ENCODE data around the gene MORN1. TPM values are rescaled to one million over a fixed set of nuclear protein-coding genes. Genes with fewer than 3 reads are reported as not detected.
"Not testable (repeated sequence)": the region's sequence is repeated elsewhere in the genome, so short reads cannot be mapped to it uniquely, and the experiment has no call there.

The MORN1 gene
- 1 to 10 TPM; 4.0 to 7.5 TPM for total RNA-seq

GRCh38 chr1:2391041-2391930, at the start of gene MORN1, which contains the start of gene RER1:
Gene MORN1, minus strand, starts transcription at chr1:2391554. Its CDS starts 21 bp downstream, at chr1:2391533.
Gene RER1, plus strand, starts transcription at chr1:2391841. Its CDS starts 3,950 bp downstream, at chr1:2395791.
- ATAC-seq (peak; percentile 97 to 99), DNase-seq (ENCODE audit: low spot score) (peak; percentile 100)
- Mint-ChIP-seq H3K9me3 (no peaks in the 10 kb centered on the region), H3K4me3 (peak within 1 kb of the TSS; percentile 89), H3K27me3 (no peaks in the 10 kb centered on the region), H3K4me1 (ENCODE audit: low read depth in 2 of 2) (peaks cover 28 to 34% of the 10 kb centered on the region in 2 donors), H3K27ac (peak within 1 kb of the TSS; percentile 82 to 96), H3K36me3 (no peaks in the 10 kb centered on the region)

- DNase-seq (ENCODE audit: low spot score): peak; percentile 68
- H3K27me3 Mint-ChIP-seq; H3K27ac Mint-ChIP-seq; H3K4me3 Mint-ChIP-seq; H3K4me1 Mint-ChIP-seq (ENCODE audit: low read depth in 2 of 2); H3K36me3 Mint-ChIP-seq; H3K9me3 Mint-ChIP-seq; ATAC-seq: not testable (repeated sequence)
These were observed 49.0 kb upstream of the MORN1 start for GRCh38 chr1:2440346-2440745.

GRCh38 chr1:2439369-2439768, 48.0 kb upstream of the MORN1 start:
- Mint-ChIP-seq H3K4me3 (no peak overlapping the region), H3K27me3 (no peaks in the 10 kb centered on the region), H3K4me1 (ENCODE audit: low read depth in 2 of 2) (peaks cover 0 to 3% of the 10 kb centered on the region in 2 donors), H3K27ac (no peak overlapping the region), H3K36me3 (no peaks in the 10 kb centered on the region), H3K9me3 (no peaks in the 10 kb centered on the region)
- ATAC-seq (no peak), DNase-seq (ENCODE audit: low spot score) (no peak)

GRCh38 chr1:2438641-2439040, 47.3 kb upstream of the MORN1 start:
- Mint-ChIP-seq H3K27ac (no peak overlapping the region), H3K9me3 (no peaks in the 10 kb centered on the region), H3K36me3 (no peaks in the 10 kb centered on the region), H3K4me3 (no peak overlapping the region), H3K4me1 (ENCODE audit: low read depth in 2 of 2) (peaks cover 0 to 3% of the 10 kb centered on the region in 2 donors), H3K27me3 (no peaks in the 10 kb centered on the region)
- no peak for ATAC-seq
- DNase-seq (ENCODE audit: low spot score): no peak

- ATAC-seq: no peak
- Mint-ChIP-seq H3K4me1 (ENCODE audit: low read depth in 2 of 2) (peaks cover 0 to 3% of the 10 kb centered on the region in 2 donors), H3K27me3 (no peaks in the 10 kb centered on the region), H3K27ac (no peak overlapping the region), H3K36me3 (no peaks in the 10 kb centered on the region), H3K9me3 (no peaks in the 10 kb centered on the region), H3K4me3 (no peak overlapping the region)
- DNase-seq (ENCODE audit: low spot score): no peak
These were observed 46.7 kb upstream of the MORN1 start for GRCh38 chr1:2438038-2438437.

GRCh38 chr1:2437617-2438016, 46.3 kb upstream of the MORN1 start:
- H3K4me3 Mint-ChIP-seq: no peak overlapping the region
- no peaks in the 10 kb centered on the region for H3K9me3 Mint-ChIP-seq
- no peaks in the 10 kb centered on the region for H3K27me3 Mint-ChIP-seq
- ATAC-seq: no peak
- H3K4me1 Mint-ChIP-seq (ENCODE audit: low read depth in 2 of 2): peaks cover 0 to 3% of the 10 kb centered on the region in 2 donors
- no peak overlapping the region for H3K27ac Mint-ChIP-seq
- DNase-seq (ENCODE audit: low spot score): no peak
- no peaks in the 10 kb centered on the region for H3K36me3 Mint-ChIP-seq

GRCh38 chr1:2436876-2437275, 45.5 kb upstream of the MORN1 start:
- DNase-seq (ENCODE audit: low spot score) (no peak), ATAC-seq (peak in 1 of 2 donors; percentile 11)
- peaks cover 0 to 3% of the 10 kb centered on the region in 2 donors for H3K4me1 Mint-ChIP-seq (ENCODE audit: low read depth in 2 of 2)
- no peaks in the 10 kb centered on the region for H3K9me3 Mint-ChIP-seq
- no peaks in the 10 kb centered on the region for H3K36me3 Mint-ChIP-seq
- H3K27me3 Mint-ChIP-seq: no peaks in the 10 kb centered on the region
- no peak overlapping the region for H3K4me3 Mint-ChIP-seq
- no peak overlapping the region for H3K27ac Mint-ChIP-seq

GRCh38 chr1:2435746-2436355, 44.5 kb upstream of the MORN1 start:
- H3K27ac Mint-ChIP-seq: no peak overlapping the region
- no peaks in the 10 kb centered on the region for H3K27me3 Mint-ChIP-seq
- H3K4me3 Mint-ChIP-seq: no peak overlapping the region
- H3K4me1 Mint-ChIP-seq (ENCODE audit: low read depth in 2 of 2): peaks cover 0 to 3% of the 10 kb centered on the region in 2 donors
- DNase-seq (ENCODE audit: low spot score) (no peak), ATAC-seq (no peak)
- H3K9me3 Mint-ChIP-seq: no peaks in the 10 kb centered on the region
- no peaks in the 10 kb centered on the region for H3K36me3 Mint-ChIP-seq

- DNase-seq (ENCODE audit: low spot score) (no peak), ATAC-seq (no peak)
- Mint-ChIP-seq H3K9me3 (no peaks in the 10 kb centered on the region), H3K4me1 (ENCODE audit: low read depth in 2 of 2) (peaks cover 0 to 3% of the 10 kb centered on the region in 2 donors), H3K4me3 (no peak overlapping the region), H3K27ac (no peak overlapping the region), H3K27me3 (no peaks in the 10 kb centered on the region), H3K36me3 (no peaks in the 10 kb centered on the region)
These were observed 43.7 kb upstream of the MORN1 start for GRCh38 chr1:2435091-2435490.

GRCh38 chr1:2433936-2434655, 42.7 kb upstream of the MORN1 start:
- H3K4me1 Mint-ChIP-seq (ENCODE audit: low read depth in 2 of 2): peaks cover 0 to 3% of the 10 kb centered on the region in 2 donors
- no peaks in the 10 kb centered on the region for H3K27me3 Mint-ChIP-seq
- no peak overlapping the region for H3K4me3 Mint-ChIP-seq
- H3K36me3 Mint-ChIP-seq: no peaks in the 10 kb centered on the region
- H3K27ac Mint-ChIP-seq: no peak overlapping the region
- ATAC-seq (no peak), DNase-seq (ENCODE audit: low spot score) (no peak)
- H3K9me3 Mint-ChIP-seq: no peaks in the 10 kb centered on the region

GRCh38 chr1:2433196-2433595, 41.8 kb upstream of the MORN1 start:
- H3K4me1 Mint-ChIP-seq (ENCODE audit: low read depth in 2 of 2): peaks cover 0 to 3% of the 10 kb centered on the region in 2 donors
- no peaks in the 10 kb centered on the region for H3K9me3 Mint-ChIP-seq
- DNase-seq (ENCODE audit: low spot score) (no peak), ATAC-seq (no peak)
- H3K27me3 Mint-ChIP-seq: no peaks in the 10 kb centered on the region
- no peaks in the 10 kb centered on the region for H3K36me3 Mint-ChIP-seq
- H3K4me3 Mint-ChIP-seq: no peak overlapping the region
- no peak overlapping the region for H3K27ac Mint-ChIP-seq

GRCh38 chr1:2432441-2432844, 41.1 kb upstream of the MORN1 start:
- H3K9me3 Mint-ChIP-seq: no peaks in the 10 kb centered on the region
- no peak overlapping the region for H3K4me3 Mint-ChIP-seq
- H3K4me1 Mint-ChIP-seq (ENCODE audit: low read depth in 2 of 2): peaks cover 0 to under 1% of the 10 kb centered on the region in 2 donors
- DNase-seq (ENCODE audit: low spot score) (no peak), ATAC-seq (no peak)
- H3K27ac Mint-ChIP-seq: no peak overlapping the region
- no peaks in the 10 kb centered on the region for H3K36me3 Mint-ChIP-seq
- no peaks in the 10 kb centered on the region for H3K27me3 Mint-ChIP-seq

GRCh38 chr1:2431518-2431917, 40.2 kb upstream of the MORN1 start:
- Mint-ChIP-seq H3K36me3 (no peaks in the 10 kb centered on the region), H3K27ac (no peak overlapping the region), H3K9me3 (no peaks in the 10 kb centered on the region), H3K4me3 (no peak overlapping the region), H3K27me3 (no peaks in the 10 kb centered on the region), H3K4me1 (ENCODE audit: low read depth in 2 of 2) (no peaks in the 10 kb centered on the region)
- ATAC-seq (no peak), DNase-seq (ENCODE audit: low spot score) (no peak)

GRCh38 chr1:2431103-2431502, 39.7 kb upstream of the MORN1 start:
- ATAC-seq: no peak
- DNase-seq (ENCODE audit: low spot score): no peak
- Mint-ChIP-seq H3K27me3 (no peaks in the 10 kb centered on the region), H3K4me3 (no peak overlapping the region), H3K27ac (no peak overlapping the region), H3K4me1 (ENCODE audit: low read depth in 2 of 2) (no peaks in the 10 kb centered on the region), H3K36me3 (no peaks in the 10 kb centered on the region), H3K9me3 (no peaks in the 10 kb centered on the region)

Measured in natural killer cell treated with Interleukin-12 subunit alpha and Interleukin-12 subunit beta and Interleukin-15 and Interleukin-18, amount 100 ng/mL, for 72 hours (primary cell).